Measurements from ENCODE around the gene SNAPC1.

DNA sequence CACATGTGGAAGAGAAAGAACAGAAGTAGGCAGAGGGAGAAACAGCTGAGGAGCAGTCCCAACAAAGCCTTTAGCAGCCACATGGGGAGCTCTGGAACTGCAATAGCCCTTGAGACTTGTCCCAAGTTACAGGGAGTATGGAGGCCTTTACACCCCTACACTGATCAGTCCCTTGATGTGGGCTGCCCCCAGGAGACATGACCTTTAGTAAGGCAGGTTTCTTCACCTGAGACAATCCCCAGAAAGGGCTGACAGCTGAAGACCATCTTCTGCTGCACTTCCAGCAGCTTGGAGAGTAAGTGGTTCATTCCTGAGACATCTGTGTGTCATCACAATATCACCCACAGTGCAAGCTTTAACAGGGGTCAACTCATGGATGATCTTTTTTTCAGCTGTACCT lies 8.6 kb upstream of the SNAPC1 start:
- TF ChIP-seq, protein P1, sequence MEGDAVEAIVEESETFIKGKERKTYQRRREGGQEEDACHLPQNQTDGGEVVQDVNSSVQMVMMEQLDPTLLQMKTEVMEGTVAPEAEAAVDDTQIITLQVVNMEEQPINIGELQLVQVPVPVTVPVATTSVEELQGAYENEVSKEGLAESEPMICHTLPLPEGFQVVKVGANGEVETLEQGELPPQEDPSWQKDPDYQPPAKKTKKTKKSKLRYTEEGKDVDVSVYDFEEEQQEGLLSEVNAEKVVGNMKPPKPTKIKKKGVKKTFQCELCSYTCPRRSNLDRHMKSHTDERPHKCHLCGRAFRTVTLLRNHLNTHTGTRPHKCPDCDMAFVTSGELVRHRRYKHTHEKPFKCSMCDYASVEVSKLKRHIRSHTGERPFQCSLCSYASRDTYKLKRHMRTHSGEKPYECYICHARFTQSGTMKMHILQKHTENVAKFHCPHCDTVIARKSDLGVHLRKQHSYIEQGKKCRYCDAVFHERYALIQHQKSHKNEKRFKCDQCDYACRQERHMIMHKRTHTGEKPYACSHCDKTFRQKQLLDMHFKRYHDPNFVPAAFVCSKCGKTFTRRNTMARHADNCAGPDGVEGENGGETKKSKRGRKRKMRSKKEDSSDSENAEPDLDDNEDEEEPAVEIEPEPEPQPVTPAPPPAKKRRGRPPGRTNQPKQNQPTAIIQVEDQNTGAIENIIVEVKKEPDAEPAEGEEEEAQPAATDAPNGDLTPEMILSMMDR (IDR thresholded peaks at IDR 0.05): no peak
- TF ChIP-seq POLR2AphosphoS5 (IDR thresholded peaks at IDR 0.05) (no peak), POLR2A (IDR thresholded peaks at IDR 0.05) (no peak)
